Lung microvascular endothelial cell (primary cell): ENCODE data around the gene NOP10. TPM values are rescaled to one million over a fixed set of nuclear protein-coding genes. Genes with fewer than 3 reads are reported as not detected.

Source experiments
- DNase-seq, 2 donors: peaks; one replicate each; pipeline versions ENCODE4 v3.0.0 to v3.0.0-alpha.2; 2010; ENCODE audit warnings: low read depth in 2 of 2
- total RNA-seq: library from RNA; depleted of rRNA; stranded (reverse); fragments of >200 nt; gene quantifications from 2 replicates; pipeline ENCODE4 v1.2.1, GENCODE V29; 2014

NOP10 gene
- total RNA-seq, 1 donor from 2014 or later = 263 TPM

GRCh38 chr15:34332553-34333120, 10.3 kb downstream of the NOP10 start:
- DNase-seq = no peak

- DNase-seq = no peak
Measured at GRCh38 chr15:34331809-34332208, 11.1 kb downstream of the NOP10 start.

- no peak for DNase-seq
Measured at GRCh38 chr15:34330279-34330678, 12.7 kb downstream of the NOP10 start.

- DNase-seq = no peak
Measured at GRCh38 chr15:34329006-34329405, 13.9 kb downstream of the NOP10 start.

- peak; percentile 3 to 49 for DNase-seq
Measured at GRCh38 chr15:34327906-34328305, 15.0 kb downstream of the NOP10 start.

- no peak for DNase-seq
Measured at GRCh38 chr15:34325368-34325767, 17.6 kb downstream of the NOP10 start.

GRCh38 chr15:34324933-34325332, 18.0 kb downstream of the NOP10 start:
- no peak for DNase-seq

GRCh38 chr15:34323217-34323616, 19.7 kb downstream of the NOP10 start:
- no peak for DNase-seq

GRCh38 chr15:34318277-34319079, 24.5 kb downstream of the NOP10 start:
- DNase-seq = peak; percentile 57 to 83

GRCh38 chr15:34314491-34315490, 28.1 kb downstream of the NOP10 start:
- DNase-seq = no peak

- DNase-seq = no peak
Measured at GRCh38 chr15:34311563-34311962, 31.4 kb downstream of the NOP10 start.

GRCh38 chr15:34304613-34305012, 38.3 kb downstream of the NOP10 start:
- peak in 1 of 2 donors; percentile 9 for DNase-seq

- no peak for DNase-seq
Measured at GRCh38 chr15:34301058-34301457, 41.9 kb downstream of the NOP10 start.

- DNase-seq = peak; percentile 20 to 53
Measured at GRCh38 chr15:34297059-34297458, 45.9 kb downstream of the NOP10 start.

GRCh38 chr15:34292621-34293020, 50.3 kb downstream of the NOP10 start:
- no peak for DNase-seq

Other genes with a start within 250 kb of the NOP10 start
- 23.8 and 35.9 TPM in 2 replicates for gene EMC7, start 241.3 kb downstream of the NOP10 start, total RNA-seq
- gene PGBD4, start 241.1 kb downstream of the NOP10 start, total RNA-seq = 0.65 and 1.4 TPM in 2 replicates
- gene KATNBL1, start 133.0 kb downstream of the NOP10 start, total RNA-seq = 21.8 and 31.0 TPM in 2 replicates
- 140 and 163 TPM in 2 replicates for gene EMC4, start 118.1 kb downstream of the NOP10 start, total RNA-seq
- gene SLC12A6, start 5.4 kb downstream of the NOP10 start, total RNA-seq = 16.8 and 18.8 TPM in 2 replicates
- gene NUTM1, start 179 bp upstream of the NOP10 start, total RNA-seq = not detected in 2 replicates
- 1.5 and 2.8 TPM in 2 replicates for gene LPCAT4, start 24.1 kb upstream of the NOP10 start, total RNA-seq
- 0.40 and 2.0 TPM in 2 replicates for gene GOLGA8A, start 94.7 kb upstream of the NOP10 start, total RNA-seq
- 4.1 and 4.8 TPM in 2 replicates for gene GOLGA8B, start 240.5 kb upstream of the NOP10 start, total RNA-seq